Thymus (tissue), 11 donors: Measurements from ENCODE around the gene WDR93. TPM values are rescaled to one million over a fixed set of nuclear protein-coding genes. Genes with fewer than 3 reads are reported as not detected.
"Not testable (repeated sequence)": the region's sequence is repeated elsewhere in the genome, so short reads cannot be mapped to it uniquely, and the experiment has no call there.

ENCODE experiments used
- DNase-seq, 9 donors: peaks; one replicate each; pipeline ENCODE4 v3.0.0-alpha.2; 2013; ENCODE audit warnings: low spot score in 9 of 9, low read depth in 6 of 9, missing footprints in 1 of 9
- H3K27ac ChIP-seq, 2 donors: one replicate each; pipeline ENCODE4 v1.5.1; 2013; ENCODE audit warnings: control low read depth in 1 of 2, low read depth in 1 of 2, low read length in 1 of 2, mild to moderate bottlenecking in 1 of 2, moderate library complexity in 1 of 2
- H3K27me3 ChIP-seq, 2 donors: one replicate each; pipeline ENCODE4 v1.5.1; 2013; ENCODE audit warnings: low read length in 1 of 2; ENCODE audit not compliant: control insufficient read depth in 2 of 2, insufficient read depth in 1 of 2
- H3K36me3 ChIP-seq, 2 donors: one replicate each; pipeline ENCODE4 v1.5.1; 2013; ENCODE audit warnings: low read length in 1 of 2, mild to moderate bottlenecking in 1 of 2, moderate library complexity in 1 of 2; ENCODE audit not compliant: control insufficient read depth in 2 of 2, insufficient read depth in 2 of 2
- H3K4me1 ChIP-seq, 2 donors: one replicate each; pipeline ENCODE4 v1.5.1; 2013; ENCODE audit warnings: low read length in 2 of 2; ENCODE audit not compliant: control insufficient read depth in 2 of 2, insufficient read depth in 2 of 2
- H3K4me3 ChIP-seq, 2 donors: one replicate each; pipeline ENCODE4 v1.5.1; 2013; ENCODE audit warnings: low read length in 2 of 2, control low read depth in 1 of 2, mild to moderate bottlenecking in 1 of 2
- H3K9me3 ChIP-seq, 2 donors: one replicate each; pipeline ENCODE4 v1.5.1; 2013; ENCODE audit warnings: low read length in 1 of 2, mild to moderate bottlenecking in 1 of 2; ENCODE audit not compliant: control insufficient read depth in 2 of 2, insufficient read depth in 1 of 2
- WGBS: extraction: QIAGEN DNeasy Blood & Tissue Kit; methylation state at CpG from one replicate; pipeline ENCODE4 v1.1.7; 2013; 5-methylcytosine and 5-hydroxymethylcytosine counted together
- polyA plus RNA-seq: library from polyadenylated mRNA; stranded (reverse); fragments of 200-250 nt; gene quantifications from one replicate; pipeline ENCODE4 v1.2.3, GENCODE V29; 2013
- total RNA-seq: library from RNA; stranded (reverse); fragments of 120-200 nt; gene quantifications from one replicate; pipeline ENCODE4 v1.2.4, GENCODE V29; 2013
- donor health status: healthy.

Gene WDR93
- total and polyA plus RNA-seq, 2 donors, result 0.09 to 0.32 TPM

DNA sequence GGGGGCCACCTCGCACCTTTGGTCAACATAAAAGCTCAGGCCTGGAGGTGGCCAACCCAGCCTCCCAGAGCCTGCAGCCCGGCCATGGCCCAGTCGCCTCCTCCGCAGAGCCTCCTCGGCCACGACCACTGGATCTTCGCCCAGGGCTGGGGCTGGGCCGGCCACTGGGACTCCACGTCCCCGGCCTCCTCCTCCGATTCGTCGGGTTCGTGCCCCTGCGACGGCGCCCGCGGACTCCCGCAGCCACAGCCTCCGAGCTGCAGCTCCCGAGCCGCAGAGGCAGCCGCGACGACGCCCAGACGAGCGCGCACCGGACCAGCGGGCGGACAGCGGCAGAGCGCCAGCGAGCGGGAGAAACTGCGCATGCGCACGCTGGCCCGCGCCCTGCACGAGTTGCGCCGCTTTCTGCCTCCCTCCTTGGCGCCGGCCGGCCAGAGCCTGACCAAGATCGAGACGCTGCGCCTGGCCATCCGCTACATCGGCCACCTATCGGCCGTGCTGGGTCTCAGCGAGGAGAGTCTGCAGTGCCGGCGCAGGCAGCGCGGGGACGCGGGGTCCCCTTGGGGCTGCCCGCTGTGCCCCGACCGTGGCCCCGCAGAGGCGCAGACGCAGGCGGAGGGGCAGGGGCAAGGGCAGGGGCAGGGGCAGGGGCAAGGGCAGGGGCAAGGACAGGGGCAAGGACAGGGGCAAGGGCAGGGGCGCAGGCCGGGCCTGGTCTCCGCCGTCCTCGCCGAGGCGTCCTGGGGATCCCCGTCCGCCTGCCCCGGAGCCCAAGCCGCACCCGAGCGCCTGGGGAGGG lies 85.9 kb downstream of the WDR93 start, which contains the start of gene MESP2:
Gene MESP2, plus strand, starts transcription at position 59 of the 799 bp plus-strand sequence. Its CDS starts 26 bp downstream, at position 85.
- Histone ChIP-seq H3K4me1 (peaks cover 3 to 9% of the 10 kb centered on the region in 2 donors), H3K36me3 (no peaks in the 10 kb centered on the region), H3K27me3 (peaks cover 11 to 46% of the 10 kb centered on the region in 2 donors), H3K4me3 (peak within 1 kb of the TSS in 1 of 2 donors; percentile 42), H3K9me3 (peaks cover 0 to 3% of the 10 kb centered on the region in 2 donors), H3K27ac (no peak within 1 kb of the TSS)
- WGBS, result 9% methylated on average over 82 of the region's 82 CpGs
- peak in 6 of 9 donors; percentile 15 to 52 (median 26) for DNase-seq

DNA sequence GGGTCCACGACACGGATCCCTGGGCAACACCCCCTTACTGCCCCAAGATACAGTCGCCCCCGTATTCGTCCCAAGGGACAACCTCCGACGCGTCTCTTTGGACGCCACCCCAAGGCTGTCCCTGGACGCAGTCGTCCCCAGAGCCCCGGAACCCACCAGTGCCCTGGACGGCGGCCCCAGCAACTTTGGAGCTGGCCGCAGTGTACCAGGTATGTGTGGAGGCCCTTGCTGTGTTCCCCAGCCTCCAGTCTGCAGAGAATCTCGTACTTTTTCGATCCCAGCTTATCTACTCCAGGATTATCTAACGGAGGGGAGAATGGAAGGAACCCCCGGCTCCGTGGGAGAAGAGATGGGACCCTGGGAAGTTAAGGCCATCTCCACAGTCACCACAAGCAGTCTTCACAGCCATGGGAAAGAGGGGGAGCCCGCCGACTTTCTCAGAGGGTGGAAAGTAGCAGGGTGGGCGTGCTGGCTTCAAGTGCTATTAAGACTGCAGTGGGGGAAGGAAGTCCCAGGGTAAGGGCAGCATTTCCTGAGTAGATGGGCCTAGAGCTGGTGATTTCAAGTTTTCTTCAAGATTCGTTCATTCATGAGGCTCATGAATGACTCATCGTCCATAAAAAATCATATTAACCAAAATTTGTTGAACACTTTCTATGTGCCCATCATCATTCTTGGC lies 86.6 kb downstream of the WDR93 start:
- H3K9me3 ChIP-seq, result peaks cover 0 to 3% of the 10 kb centered on the region in 2 donors
- no peak for DNase-seq
- H3K36me3 ChIP-seq, result no peaks in the 10 kb centered on the region
- WGBS, result 59% methylated on average over 25 of the region's 25 CpGs
- peaks cover 3 to 11% of the 10 kb centered on the region in 2 donors for H3K4me1 ChIP-seq
- H3K27ac ChIP-seq, result no peak overlapping the region
- peaks cover 11 to 46% of the 10 kb centered on the region in 2 donors for H3K27me3 ChIP-seq
- peak overlapping the region in 1 of 2 donors; percentile 42 for H3K4me3 ChIP-seq

DNA sequence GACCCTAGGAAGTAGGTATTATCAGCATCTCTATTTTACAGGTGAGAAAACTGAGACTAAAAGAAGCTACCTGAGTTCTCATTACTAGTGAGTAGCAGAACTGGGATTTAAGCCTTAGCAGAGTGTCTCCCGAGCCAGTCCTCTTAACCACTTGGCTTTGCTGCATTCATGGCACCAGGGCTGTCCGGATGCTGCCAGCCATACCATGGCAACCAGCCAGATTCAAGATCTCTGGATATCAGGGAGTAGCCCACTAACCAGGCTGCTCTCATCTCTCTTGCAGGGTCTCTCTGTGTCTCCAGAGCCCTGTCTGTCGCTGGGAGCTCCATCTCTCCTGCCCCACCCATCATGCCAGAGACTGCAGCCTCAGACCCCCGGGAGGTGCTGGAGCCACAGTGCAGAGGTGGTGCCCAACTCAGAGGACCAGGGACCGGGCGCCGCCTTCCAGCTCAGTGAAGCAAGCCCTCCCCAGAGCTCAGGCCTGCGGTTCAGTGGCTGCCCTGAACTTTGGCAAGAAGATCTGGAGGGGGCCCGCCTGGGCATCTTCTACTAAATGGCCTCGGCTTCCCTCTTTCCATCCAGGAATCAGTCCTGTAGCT lies 87.3 kb downstream of the WDR93 start:
- Histone ChIP-seq H3K4me3 (no peak overlapping the region), H3K4me1 (peaks cover 3 to 11% of the 10 kb centered on the region in 2 donors), H3K27me3 (peaks cover 11 to 46% of the 10 kb centered on the region in 2 donors), H3K9me3 (peaks cover 0 to 3% of the 10 kb centered on the region in 2 donors), H3K36me3 (no peaks in the 10 kb centered on the region), H3K27ac (no peak overlapping the region)
- DNase-seq, result no peak
- WGBS, result 98% methylated on average over 10 of the region's 10 CpGs

DNA sequence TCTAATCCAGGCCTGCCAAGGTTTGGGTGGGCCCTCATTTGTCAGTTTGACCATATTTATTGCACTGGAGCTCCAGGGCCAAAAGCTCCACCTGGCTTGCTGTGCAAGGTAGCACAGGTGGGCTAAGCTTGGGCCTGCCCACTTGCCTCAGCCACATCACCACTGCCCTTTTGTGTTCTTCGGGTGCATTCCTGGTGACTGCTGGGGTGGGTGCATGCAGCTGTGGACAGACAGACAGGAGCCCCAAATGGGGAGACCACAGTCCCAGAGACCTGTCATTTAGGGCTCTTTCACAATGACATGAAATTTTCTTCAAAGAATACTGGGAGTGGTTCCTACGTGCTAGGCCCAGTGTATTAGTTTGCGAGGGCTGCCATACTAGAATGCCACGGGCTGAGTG lies 88.2 kb downstream of the WDR93 start:
- Histone ChIP-seq H3K4me1 (peaks cover 3 to 11% of the 10 kb centered on the region in 2 donors), H3K36me3 (no peaks in the 10 kb centered on the region), H3K27ac (no peak overlapping the region), H3K9me3 (peaks cover 0 to 3% of the 10 kb centered on the region in 2 donors), H3K27me3 (peaks cover 11 to 46% of the 10 kb centered on the region in 2 donors), H3K4me3 (no peak overlapping the region)
- 81% methylated on average over 4 of the region's 4 CpGs for WGBS
- DNase-seq, result no peak

DNA sequence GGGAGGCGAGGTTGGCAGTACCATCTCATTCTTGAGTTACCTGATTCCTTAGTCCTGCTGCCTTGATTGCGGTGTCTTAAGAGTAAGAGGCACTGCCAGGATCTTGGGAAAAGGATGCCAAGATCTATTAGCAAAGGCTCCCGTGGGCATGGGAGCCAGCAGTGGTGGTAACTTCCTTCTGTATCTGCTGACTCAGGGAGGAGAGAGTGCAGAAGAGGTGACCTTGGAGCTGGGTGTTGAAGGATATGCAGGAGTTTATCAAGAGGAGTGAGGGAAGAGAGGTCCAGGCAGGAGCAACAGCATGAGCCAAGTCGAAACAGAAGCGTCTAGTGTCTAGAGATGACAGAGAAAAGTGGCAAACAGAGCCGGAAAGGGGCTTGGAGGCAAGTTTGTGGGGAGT lies 90.0 kb downstream of the WDR93 start:
- Histone ChIP-seq H3K4me1 (peaks cover 3 to 11% of the 10 kb centered on the region in 2 donors), H3K4me3 (no peak overlapping the region), H3K27ac (no peak overlapping the region), H3K27me3 (peaks cover 11 to 36% of the 10 kb centered on the region in 2 donors), H3K9me3 (peaks cover 0 to 3% of the 10 kb centered on the region in 2 donors), H3K36me3 (no peaks in the 10 kb centered on the region)
- no peak for DNase-seq
- 86% methylated on average over 6 of the region's 6 CpGs for WGBS

DNA sequence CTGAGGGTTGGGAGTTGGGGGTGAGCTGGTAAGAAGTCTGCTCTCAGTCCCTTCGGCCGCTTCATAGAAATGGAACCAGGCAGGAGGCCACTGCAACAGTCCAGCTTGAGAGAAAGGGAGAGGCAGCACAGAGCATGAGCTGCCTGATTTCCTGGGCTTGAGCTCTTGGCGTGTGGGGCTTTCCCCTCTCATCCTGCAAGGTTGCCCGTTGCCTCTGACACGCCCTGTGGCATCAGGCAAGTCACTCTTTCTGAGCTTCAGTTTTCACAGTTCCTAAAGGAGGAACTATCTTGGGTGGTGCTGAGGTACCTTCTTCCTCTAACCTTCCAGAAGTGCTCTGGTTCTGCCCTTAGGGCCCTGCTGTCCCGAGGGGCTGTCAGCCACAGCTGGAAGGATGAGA lies 90.4 kb downstream of the WDR93 start:
- H3K9me3 ChIP-seq, result peaks cover 0 to 3% of the 10 kb centered on the region in 2 donors
- H3K27me3 ChIP-seq, result peaks cover 11 to 32% of the 10 kb centered on the region in 2 donors
- no peak overlapping the region for H3K27ac ChIP-seq
- H3K36me3 ChIP-seq, result no peaks in the 10 kb centered on the region
- H3K4me1 ChIP-seq, result peaks cover 3 to 10% of the 10 kb centered on the region in 2 donors
- 53% methylated on average over 6 of the region's 6 CpGs for WGBS
- no peak for DNase-seq
- no peak overlapping the region for H3K4me3 ChIP-seq

DNA sequence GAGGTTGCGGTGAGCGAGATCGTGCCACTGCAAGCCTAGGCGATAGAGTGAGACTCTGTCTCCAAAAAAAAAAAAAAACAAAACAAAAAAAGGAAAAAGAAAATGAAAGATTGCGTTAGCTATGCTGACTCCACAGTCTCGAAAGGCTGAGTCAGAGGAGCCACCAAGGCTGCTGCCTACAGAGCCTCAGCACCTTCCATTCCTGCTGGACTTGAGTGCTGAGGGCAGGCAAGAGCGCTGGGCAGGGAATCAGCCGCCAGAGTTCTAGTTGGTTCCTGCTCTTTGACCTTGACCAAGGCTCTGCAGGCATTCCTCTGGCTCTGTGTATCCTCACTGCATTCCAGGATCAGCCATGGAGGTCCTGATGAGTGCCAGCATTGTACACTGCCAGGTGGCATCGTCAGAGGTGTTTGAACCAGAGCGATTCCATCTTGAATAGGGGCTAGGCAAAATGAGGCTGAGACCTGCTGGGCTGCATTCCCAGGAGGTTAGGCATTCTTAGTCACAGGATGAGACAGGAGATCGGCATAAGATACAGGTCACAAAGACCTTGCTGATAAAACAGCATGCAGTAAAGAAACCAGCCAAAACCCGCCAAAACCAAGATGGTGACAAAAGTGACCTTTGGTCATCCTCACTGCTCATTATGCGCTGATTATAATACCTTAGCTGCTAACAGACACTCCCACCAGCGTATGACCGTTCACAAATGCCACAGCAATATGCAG lies 91.4 kb downstream of the WDR93 start:
- Histone ChIP-seq H3K27ac (no peak overlapping the region), H3K9me3 (peaks cover 0 to 2% of the 10 kb centered on the region in 2 donors), H3K36me3 (no peaks in the 10 kb centered on the region), H3K4me3 (no peak overlapping the region), H3K4me1 (peaks cover 0 to 3% of the 10 kb centered on the region in 2 donors), H3K27me3 (peaks cover 6 to 22% of the 10 kb centered on the region in 2 donors)
- DNase-seq, result no peak
- 94% methylated on average over 15 of the region's 15 CpGs for WGBS

DNA sequence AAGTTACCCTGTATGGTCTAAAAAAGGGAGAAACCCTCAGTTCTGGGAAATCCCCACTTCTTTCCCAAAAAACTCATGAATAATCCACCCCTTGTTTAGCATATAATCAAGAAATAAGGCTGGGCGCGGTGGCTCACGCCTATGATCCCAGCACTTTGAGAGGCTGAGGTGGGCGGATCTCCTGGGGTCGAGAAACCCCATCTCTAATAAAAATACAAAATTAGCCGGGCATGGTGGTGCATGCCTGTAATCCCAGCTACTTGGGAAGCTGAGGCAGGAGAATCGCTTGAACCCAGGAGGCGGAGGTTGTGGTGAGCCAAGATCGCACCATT lies 92.0 kb downstream of the WDR93 start:
- H3K9me3 ChIP-seq, DNase-seq, H3K4me1 ChIP-seq, H3K36me3 ChIP-seq, H3K4me3 ChIP-seq, H3K27ac ChIP-seq: not testable (repeated sequence)
- WGBS, result 97% methylated on average over 9 of the region's 9 CpGs
- peaks cover 3 to 17% of the 10 kb centered on the region in 2 donors for H3K27me3 ChIP-seq
